OCI-LY7 (cell line): ENCODE measurements around the gene OBI1.

ENCODE experiments used
- EZH2phosphoT487 ChIP-seq: fragments of 200-600 bp; sonication (generic); IDR thresholded peaks from 2 replicates; pipeline ENCODE4 v1.6.1; 2018; ENCODE audit warnings: low read depth, borderline replicate concordance, mild to moderate bottlenecking, mixed run types, antibody characterized with exemption, low read length, moderate library complexity, mixed read lengths
- TF ChIP-seq, protein P1 (sequence below): fragments of 200-600 bp; sonication (generic); conservative IDR thresholded peaks from 2 replicates; pipeline ENCODE4 v1.5.1; 2014; ENCODE audit warnings: mild to moderate bottlenecking, antibody characterized with exemption, low read length, moderate library complexity, mixed read lengths

DNA sequence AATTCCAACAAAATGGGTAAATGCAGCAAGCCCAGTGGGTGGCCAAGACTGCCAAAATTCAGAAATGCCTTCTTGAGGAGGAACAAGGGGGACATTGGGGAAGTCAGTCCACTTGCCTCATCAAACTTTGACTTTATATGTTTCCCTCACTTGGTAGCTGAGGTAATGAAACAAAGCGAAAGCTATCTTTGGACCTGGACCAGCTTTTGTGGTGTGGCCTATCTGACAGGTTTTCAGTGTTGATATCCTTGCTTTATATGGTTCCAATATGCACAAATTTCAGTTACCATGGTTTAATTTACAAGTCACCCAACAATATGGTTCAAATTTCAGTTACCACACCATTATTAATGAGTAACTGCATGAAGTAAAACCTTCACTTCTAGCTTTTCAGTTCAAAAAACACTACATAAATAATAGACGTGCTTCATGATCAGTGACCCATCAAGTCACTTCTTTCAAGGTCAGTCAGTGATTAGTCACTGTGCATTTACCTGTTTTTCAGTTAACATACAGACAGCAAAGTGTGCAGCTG lies 38.0 kb downstream of the OBI1 start:
- TF ChIP-seq, protein P1, sequence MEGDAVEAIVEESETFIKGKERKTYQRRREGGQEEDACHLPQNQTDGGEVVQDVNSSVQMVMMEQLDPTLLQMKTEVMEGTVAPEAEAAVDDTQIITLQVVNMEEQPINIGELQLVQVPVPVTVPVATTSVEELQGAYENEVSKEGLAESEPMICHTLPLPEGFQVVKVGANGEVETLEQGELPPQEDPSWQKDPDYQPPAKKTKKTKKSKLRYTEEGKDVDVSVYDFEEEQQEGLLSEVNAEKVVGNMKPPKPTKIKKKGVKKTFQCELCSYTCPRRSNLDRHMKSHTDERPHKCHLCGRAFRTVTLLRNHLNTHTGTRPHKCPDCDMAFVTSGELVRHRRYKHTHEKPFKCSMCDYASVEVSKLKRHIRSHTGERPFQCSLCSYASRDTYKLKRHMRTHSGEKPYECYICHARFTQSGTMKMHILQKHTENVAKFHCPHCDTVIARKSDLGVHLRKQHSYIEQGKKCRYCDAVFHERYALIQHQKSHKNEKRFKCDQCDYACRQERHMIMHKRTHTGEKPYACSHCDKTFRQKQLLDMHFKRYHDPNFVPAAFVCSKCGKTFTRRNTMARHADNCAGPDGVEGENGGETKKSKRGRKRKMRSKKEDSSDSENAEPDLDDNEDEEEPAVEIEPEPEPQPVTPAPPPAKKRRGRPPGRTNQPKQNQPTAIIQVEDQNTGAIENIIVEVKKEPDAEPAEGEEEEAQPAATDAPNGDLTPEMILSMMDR: no peak
- no peak for TF ChIP-seq EZH2phosphoT487
